HCT116 (cell line): Measurements from ENCODE around the gene CEP70.
"Not testable (repeated sequence)": the region's sequence is repeated elsewhere in the genome, so short reads cannot be mapped to it uniquely, and the experiment has no call there.

Experiments used
- CEBPB ChIP-seq: IDR thresholded peaks from 2 replicates; pipeline ENCODE4 v1.6.1; 2012; ENCODE audit warnings: low read depth
- EGR1 ChIP-seq: IDR thresholded peaks from 2 replicates; pipeline ENCODE4 v1.6.1; 2012; ENCODE audit warnings: low read depth
- EZH2 ChIP-seq: fragments of 200-600 bp; sonication (generic); IDR thresholded peaks from 2 replicates; pipeline ENCODE4 v1.6.1; 2017; ENCODE audit warnings: antibody characterized with exemption, mixed run types
- EZH2phosphoT487 ChIP-seq: fragments of 200-600 bp; IDR thresholded peaks from 2 replicates; pipeline ENCODE4 v1.6.1; 2018; ENCODE audit warnings: antibody characterized with exemption, borderline replicate concordance
- POLR2A ChIP-seq: IDR thresholded peaks from 2 replicates; pipeline ENCODE4 v1.7.0; 2011; ENCODE audit warnings: borderline replicate concordance; ENCODE audit not compliant: insufficient read depth, insufficient read length; ENCODE audit errors: extremely low read depth
- POLR2AphosphoS5 ChIP-seq: IDR thresholded peaks from 2 replicates; pipeline ENCODE4 v1.6.1; 2011; ENCODE audit warnings: mild to moderate bottlenecking, low read depth, low read length, moderate library complexity
- SIN3A ChIP-seq: IDR thresholded peaks from 2 replicates; pipeline ENCODE4 v1.6.1; 2012; ENCODE audit warnings: low read depth
- SP1 ChIP-seq: IDR thresholded peaks from 2 replicates; pipeline ENCODE4 v1.6.1; 2012; ENCODE audit warnings: low read depth
- YY1 ChIP-seq: IDR thresholded peaks from 2 replicates; pipeline ENCODE4 v1.6.1; 2011; ENCODE audit warnings: low read length, low read depth, moderate library complexity, mild to moderate bottlenecking; ENCODE audit not compliant: insufficient replicate concordance; ENCODE audit errors: extremely low read depth
- TF ChIP-seq, protein P1 (sequence below), 3 experiments: fragments of 200-600 bp in 1 of 3; sonication (generic) in 1 of 3; IDR thresholded peaks in 2 of 3; conservative IDR thresholded peaks in 1 of 3; 2 replicates each; pipeline ENCODE4 v1.5.1; 2012 to 2017; ENCODE audit warnings: low read depth in 2 of 3, low read length in 2 of 3, antibody characterized with exemption in 1 of 3, borderline replicate concordance in 1 of 3, control low read depth in 1 of 3, mild to moderate bottlenecking in 1 of 3, mixed read lengths in 1 of 3, mixed run types in 1 of 3, moderate library complexity in 1 of 3; ENCODE audit not compliant: insufficient read depth in 1 of 3
- TF ChIP-seq, protein P2 (sequence below): IDR thresholded peaks from 2 replicates; pipeline ENCODE4 v1.6.1; 2012; ENCODE audit warnings: low read depth
- TF ChIP-seq, protein P3 (sequence below): IDR thresholded peaks from 2 replicates; pipeline ENCODE4 v1.6.1; 2011; ENCODE audit warnings: mild to moderate bottlenecking, low read length, moderate library complexity; ENCODE audit not compliant: insufficient replicate concordance; ENCODE audit errors: extremely low read depth

DNA sequence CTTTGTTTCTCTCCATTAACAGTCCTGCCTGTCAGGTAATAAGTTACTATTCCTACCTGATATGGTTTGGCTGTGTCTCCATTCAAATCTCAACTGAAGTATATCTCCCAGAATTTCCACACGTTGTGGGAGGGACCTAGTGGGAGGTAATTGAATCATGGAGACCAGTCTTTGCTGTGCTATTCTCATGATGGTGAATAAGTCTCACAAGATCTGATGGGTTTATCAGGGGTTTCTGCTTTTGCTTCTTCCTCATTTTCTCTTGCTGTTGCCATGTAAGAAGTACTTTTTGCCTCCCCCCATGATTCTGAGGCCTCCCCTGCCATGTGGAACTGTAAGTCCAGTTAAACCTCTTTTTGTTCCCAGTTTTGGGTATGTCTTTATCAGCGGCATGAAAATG lies 7.6 kb upstream of the CEP70 start:
- TF ChIP-seq EZH2, POLR2A, SIN3A, YY1, EZH2phosphoT487, EGR1, POLR2AphosphoS5, SP1, CEBPB: not testable (repeated sequence)
- TF ChIP-seq, protein P1, sequence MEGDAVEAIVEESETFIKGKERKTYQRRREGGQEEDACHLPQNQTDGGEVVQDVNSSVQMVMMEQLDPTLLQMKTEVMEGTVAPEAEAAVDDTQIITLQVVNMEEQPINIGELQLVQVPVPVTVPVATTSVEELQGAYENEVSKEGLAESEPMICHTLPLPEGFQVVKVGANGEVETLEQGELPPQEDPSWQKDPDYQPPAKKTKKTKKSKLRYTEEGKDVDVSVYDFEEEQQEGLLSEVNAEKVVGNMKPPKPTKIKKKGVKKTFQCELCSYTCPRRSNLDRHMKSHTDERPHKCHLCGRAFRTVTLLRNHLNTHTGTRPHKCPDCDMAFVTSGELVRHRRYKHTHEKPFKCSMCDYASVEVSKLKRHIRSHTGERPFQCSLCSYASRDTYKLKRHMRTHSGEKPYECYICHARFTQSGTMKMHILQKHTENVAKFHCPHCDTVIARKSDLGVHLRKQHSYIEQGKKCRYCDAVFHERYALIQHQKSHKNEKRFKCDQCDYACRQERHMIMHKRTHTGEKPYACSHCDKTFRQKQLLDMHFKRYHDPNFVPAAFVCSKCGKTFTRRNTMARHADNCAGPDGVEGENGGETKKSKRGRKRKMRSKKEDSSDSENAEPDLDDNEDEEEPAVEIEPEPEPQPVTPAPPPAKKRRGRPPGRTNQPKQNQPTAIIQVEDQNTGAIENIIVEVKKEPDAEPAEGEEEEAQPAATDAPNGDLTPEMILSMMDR (IDR thresholded peaks at IDR 0.05 in 2 of 3, conservative IDR thresholded peaks at IDR 0.05 in 1 of 3; ENCODE audit: borderline replicate concordance in 1 of 3, insufficient read depth in 1 of 3, low read depth in 2 of 3, low read length in 2 of 3): not testable (repeated sequence)
- TF ChIP-seq, protein P2, sequence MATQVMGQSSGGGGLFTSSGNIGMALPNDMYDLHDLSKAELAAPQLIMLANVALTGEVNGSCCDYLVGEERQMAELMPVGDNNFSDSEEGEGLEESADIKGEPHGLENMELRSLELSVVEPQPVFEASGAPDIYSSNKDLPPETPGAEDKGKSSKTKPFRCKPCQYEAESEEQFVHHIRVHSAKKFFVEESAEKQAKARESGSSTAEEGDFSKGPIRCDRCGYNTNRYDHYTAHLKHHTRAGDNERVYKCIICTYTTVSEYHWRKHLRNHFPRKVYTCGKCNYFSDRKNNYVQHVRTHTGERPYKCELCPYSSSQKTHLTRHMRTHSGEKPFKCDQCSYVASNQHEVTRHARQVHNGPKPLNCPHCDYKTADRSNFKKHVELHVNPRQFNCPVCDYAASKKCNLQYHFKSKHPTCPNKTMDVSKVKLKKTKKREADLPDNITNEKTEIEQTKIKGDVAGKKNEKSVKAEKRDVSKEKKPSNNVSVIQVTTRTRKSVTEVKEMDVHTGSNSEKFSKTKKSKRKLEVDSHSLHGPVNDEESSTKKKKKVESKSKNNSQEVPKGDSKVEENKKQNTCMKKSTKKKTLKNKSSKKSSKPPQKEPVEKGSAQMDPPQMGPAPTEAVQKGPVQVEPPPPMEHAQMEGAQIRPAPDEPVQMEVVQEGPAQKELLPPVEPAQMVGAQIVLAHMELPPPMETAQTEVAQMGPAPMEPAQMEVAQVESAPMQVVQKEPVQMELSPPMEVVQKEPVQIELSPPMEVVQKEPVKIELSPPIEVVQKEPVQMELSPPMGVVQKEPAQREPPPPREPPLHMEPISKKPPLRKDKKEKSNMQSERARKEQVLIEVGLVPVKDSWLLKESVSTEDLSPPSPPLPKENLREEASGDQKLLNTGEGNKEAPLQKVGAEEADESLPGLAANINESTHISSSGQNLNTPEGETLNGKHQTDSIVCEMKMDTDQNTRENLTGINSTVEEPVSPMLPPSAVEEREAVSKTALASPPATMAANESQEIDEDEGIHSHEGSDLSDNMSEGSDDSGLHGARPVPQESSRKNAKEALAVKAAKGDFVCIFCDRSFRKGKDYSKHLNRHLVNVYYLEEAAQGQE: not testable (repeated sequence)
- TF ChIP-seq, protein P3, sequence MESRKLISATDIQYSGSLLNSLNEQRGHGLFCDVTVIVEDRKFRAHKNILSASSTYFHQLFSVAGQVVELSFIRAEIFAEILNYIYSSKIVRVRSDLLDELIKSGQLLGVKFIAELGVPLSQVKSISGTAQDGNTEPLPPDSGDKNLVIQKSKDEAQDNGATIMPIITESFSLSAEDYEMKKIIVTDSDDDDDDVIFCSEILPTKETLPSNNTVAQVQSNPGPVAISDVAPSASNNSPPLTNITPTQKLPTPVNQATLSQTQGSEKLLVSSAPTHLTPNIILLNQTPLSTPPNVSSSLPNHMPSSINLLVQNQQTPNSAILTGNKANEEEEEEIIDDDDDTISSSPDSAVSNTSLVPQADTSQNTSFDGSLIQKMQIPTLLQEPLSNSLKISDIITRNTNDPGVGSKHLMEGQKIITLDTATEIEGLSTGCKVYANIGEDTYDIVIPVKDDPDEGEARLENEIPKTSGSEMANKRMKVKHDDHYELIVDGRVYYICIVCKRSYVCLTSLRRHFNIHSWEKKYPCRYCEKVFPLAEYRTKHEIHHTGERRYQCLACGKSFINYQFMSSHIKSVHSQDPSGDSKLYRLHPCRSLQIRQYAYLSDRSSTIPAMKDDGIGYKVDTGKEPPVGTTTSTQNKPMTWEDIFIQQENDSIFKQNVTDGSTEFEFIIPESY: not testable (repeated sequence)
